HS-5 (cell line): ENCODE results near the gene ACSF3.

Experiments
- DNase-seq: peaks from one replicate; pipeline ENCODE4 v3.0.0-alpha.2; 2012; ENCODE audit warnings: low read depth

The ACSF3 gene

DNA sequence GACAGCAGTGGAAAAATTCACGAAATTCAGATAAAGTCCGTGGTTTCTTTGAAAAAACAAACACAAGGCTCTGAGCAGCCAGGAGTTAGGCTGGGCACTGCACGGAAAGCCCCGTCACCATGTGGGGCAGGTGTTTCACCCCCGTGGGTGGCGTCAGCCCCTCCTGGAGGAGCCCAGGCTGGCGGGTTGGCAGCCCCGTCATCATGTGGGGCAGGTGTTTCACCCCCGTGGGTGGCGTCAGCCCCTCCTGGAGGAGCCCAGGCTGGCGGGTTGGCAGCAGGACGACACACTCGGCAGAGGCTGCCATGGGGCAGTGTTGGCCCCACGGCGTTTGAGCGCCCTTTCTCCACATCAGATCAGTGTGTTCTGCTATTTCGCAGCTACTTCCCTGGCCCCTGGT lies 38.1 kb downstream of the ACSF3 start:
- DNase-seq, result no peak

DNA sequence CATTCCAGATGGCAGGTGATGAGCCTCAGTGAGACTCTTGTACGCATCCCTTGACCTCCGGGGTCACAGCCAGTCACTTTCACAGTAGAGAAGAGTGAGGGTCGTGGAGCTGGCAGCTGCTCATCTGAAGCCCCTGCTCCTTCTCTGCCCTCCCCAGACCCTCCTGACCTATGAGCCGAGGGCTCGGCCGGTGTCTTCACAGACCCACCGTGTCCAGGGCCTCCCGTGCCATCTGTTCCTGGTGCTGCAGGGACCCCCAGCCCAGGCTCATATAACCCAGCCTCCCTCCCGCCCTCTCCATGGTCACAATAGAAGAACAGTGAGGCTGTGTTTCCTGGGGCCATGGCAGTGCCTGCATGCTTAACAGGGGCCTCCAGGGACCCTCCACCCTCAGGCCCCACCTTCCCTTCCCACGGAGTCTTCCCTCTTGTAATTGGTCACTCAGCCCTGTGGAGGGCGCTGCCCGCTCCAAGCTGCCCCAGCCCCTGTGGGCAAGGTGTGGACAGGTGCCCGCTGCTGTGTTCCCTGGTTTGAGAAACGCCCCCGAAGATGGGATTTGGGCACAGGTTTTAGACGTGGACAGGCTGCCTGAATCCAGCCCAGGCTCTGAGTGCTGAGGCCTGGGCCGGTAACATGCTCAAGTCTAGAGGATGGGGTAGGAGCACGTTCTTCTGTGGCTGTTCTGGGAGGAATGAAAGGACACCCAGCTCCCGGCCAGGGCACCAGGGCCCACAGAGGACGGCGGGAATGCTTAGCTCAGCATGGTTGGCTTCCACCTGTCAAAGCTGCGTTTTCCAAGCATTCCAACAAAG lies 38.7 kb downstream of the ACSF3 start:
- no peak for DNase-seq

DNA sequence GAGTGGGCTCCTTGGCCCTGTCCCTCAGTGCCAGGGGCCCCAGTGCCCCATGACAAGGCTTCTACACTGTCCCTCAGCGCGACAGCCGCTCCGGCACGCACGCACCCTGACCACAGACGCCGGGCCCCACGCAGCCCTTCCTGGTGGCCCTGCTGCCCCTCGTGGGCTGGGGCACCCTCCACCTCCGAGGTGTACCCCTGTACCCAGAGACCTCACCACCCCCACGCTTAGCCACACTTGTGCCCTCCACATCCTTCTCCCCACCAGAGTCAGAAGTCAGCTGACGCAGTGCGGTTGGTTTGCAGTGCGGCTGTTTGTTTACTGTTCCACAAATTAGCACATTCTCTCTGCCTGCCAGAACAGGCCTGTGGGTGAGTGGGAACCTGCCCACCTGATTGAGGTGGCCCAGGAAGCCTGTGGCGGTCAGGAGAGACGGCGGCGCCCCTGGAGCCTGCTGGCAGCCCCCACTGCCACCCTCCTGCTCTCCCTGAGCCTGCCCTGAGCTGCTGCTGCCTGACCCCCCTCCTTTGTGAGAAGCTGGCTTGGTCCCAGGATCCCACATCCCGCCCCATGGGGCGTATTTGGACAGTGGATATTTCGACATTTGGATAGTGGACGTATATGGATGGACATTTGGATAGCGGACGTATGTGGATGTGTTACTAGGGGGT lies 39.9 kb downstream of the ACSF3 start:
- no peak for DNase-seq

DNA sequence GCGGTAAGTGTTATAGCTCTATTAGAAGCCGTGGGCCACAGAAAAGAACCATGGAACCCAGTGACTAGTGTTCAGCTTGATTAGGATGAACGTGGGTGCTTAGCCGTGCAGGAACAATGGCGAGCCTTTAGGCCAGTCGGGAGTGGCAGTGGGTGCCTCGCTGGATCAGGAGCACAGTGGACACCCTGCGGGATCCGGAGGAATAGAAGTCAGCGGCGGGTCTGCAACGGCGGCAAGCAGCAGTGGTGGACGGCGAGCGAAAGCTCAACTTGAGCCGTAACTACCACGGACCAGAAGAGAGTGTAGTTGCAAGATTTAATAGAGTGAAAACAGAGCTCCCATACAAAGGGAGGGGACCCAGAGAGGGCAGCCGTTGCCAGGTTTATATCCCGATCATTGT lies 40.6 kb downstream of the ACSF3 start:
- DNase-seq, result no peak

DNA sequence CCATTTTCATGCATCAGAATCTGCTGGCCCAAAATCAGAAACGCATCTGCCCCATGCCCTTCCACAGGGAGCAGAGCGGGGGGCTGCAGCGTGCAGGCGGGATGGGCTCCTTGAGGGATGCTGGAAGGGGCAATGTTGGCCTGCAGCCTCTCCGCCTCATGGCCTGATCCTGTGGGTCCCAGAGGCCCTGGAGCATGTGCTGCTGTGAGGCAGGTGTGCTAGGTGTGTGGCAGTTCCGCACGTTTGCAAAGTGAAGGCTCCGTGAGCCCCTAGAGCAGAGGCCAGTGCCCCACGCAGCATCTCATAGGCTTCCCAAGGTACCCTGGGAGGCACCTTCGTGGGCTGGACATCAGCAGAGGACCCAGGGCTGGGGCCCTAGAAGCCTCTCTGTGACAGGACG lies 41.5 kb downstream of the ACSF3 start:
- no peak for DNase-seq

DNA sequence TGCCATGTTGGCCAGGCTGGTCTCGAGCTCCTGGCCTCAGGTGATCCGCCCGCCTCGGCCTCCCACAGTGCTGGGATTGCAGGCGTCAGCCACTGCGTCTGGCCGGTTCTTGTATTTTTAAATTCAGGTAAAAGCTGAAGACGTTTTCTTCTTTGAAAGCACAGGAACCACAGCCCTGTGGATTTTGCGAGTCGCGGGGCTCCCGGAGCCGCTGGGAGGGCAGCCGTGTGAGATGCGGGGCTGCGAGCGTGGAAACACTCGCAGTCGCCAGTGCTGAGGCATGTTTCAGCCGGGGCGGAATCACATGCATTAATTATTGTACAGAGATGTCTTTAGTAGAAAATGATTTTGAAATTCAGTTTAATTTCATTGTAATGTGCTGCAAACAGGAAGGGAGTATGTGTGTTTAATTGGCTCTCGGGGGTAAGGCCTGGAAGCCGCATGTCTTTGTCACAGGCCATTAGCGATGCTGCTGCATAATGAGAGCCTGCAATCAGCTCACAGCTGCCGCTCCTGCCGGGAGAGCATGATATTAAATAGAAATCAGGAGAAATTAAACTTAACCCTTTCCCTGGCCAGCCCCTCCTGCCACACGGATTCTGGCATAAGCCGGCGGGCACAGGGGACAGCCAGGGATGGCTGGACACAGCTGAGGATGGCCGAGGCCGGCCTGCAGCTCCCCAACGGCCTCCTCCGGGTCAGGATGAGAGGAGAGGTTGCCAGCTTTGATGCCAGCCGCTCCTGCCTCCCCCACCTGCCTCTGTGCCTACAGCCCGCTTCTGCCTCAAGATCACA lies 42.5 kb downstream of the ACSF3 start:
- no peak for DNase-seq

DNA sequence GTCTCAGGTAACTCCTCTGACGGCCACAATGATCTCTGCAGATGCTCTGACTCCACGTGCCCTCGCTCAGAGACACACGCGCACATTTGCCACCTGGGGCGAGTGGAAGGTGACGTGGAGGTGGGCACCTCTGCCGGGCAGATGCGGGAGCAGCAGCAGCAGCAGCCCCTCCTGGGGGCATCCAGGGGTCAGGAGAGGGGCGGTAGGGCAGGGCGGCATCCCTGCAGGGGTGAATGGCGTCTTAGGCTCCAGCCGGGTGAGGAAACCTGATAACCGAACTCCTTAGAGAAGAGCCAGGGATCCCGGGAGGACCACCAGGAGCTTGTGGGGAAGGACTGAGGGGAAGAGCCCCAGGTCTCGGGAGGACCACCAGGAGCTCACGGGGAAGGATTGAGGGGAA lies 43.3 kb downstream of the ACSF3 start:
- no peak for DNase-seq

DNA sequence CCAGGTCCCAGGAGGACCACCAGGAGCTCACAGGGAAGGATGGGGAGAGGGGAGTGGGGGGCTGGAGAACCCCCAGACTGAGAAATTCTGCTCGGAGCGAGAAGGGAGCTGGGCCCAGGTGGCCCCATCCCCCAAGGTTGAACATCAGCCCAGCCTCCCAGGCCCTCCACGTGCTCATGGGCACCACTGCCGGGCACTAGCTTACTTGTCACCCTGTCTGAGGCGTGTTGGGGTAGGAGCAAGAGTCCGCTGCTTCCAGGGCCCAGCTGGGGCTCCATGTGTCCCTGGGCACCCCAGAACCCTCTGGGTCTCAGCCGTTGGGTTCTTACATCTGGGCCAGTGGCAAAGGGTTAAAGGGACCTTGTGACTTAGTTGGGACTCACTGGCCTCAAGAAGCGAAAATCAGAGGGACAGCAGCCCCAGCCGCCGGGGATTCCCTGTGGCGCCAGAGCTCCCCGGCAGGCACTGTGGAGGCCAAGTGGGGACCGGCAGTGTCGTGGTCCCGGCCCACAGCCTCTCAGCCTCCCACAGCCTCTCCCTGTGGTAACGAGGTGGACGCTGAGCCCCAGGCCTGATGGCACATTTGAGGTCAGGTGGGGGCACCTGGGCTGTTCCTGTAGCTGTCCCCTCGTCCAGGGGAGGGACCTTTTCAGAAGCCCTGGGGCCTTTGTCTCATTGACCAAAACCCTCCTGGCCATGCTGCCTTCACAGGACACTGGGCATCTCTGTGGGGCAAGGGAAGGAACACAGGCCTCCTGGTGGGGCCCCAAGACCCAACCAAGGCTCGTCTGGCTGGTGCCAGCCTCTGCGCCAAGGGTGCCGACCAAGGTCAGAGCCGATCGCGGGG lies 44.2 kb downstream of the ACSF3 start:
- DNase-seq, result no peak

DNA sequence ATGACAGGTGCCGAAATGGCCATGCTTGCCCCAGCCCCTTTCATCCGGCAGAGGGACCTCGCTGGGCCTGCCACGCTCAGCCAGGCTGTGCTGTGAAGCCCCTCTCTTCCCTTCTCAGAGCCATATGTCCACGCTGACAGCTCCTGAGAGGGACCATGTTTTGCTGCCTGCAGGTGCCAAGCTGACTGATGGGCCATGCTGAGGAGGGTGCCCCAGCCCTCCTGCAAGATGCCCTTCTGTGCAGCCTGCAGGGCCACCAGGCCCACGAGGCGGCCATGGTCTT lies 44.8 kb downstream of the ACSF3 start:
- DNase-seq, result no peak

DNA sequence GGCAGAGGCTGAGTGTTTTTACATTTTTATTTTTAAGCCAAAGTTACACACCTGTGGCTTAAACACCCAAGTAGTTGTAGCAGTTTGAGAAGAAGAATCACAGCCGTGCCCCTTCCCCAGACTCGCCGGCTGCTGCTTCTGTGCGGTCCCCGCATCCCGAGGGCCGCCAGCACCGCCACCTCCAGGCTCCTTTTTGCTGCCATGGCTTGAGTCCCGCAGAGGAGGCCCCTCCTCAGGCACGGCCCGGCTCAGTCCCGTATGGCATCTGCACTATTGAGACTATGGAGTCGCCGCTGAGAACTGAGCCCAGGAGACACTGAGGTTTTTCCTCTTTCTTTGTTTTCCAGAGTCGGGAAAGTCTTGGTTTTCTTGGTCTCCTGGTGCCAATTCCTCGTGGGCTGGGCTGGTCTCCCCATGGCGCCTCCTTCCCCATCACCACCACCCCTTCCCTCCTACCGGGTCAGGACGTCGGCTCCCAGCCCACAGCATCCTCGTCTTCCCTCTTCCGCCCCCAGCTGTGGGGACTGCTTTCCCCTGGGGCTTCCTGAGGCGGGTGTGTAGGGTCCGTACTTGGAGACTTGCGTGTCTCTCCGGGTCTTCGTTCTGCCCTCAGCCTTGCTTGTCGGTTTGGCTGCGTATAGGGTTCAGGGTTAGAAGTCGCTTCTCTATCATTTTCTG lies 45.3 kb downstream of the ACSF3 start:
- no peak for DNase-seq

DNA sequence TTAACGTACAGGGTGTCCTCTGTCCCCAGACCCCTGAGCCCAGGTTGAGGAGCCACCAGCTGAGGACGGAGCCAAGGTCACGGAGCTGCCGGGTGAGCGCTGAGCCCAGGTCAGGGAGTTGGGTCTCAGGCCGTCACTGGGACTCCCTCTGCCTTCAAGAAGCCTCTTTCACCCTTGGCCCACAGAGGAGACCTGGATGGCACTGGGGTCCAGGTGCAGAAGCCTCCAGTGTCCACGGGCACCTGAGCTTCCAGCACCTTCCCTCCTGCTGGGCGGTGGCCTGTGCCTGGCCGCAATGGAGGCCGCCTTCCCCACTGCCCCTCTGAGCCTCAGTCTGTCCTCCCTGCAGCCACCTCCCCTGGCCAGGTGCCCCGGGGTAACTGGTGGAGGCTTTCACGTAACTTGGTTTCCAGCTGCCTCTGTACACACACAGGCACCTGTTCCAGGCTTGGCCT lies 46.3 kb downstream of the ACSF3 start:
- no peak for DNase-seq

DNA sequence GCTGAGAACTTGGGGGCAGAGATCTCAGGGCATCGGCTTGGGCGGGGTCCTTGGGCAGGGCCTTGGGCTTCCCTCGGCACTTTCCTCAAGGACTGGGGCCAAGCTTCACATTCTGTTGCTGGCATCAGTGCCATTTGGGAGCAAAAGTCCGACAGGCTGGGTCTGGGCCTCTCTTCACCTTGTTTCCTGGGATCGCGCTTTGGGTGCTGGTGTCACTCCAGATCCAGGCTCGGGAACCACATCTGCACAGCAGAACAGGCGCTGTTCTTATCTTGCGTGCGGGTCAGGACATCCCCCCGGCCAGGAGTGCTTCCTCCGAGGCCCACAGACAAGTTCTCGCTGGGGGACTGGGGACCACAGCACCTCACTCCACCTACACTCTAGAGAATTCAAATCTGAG lies 46.7 kb downstream of the ACSF3 start:
- no peak for DNase-seq

DNA sequence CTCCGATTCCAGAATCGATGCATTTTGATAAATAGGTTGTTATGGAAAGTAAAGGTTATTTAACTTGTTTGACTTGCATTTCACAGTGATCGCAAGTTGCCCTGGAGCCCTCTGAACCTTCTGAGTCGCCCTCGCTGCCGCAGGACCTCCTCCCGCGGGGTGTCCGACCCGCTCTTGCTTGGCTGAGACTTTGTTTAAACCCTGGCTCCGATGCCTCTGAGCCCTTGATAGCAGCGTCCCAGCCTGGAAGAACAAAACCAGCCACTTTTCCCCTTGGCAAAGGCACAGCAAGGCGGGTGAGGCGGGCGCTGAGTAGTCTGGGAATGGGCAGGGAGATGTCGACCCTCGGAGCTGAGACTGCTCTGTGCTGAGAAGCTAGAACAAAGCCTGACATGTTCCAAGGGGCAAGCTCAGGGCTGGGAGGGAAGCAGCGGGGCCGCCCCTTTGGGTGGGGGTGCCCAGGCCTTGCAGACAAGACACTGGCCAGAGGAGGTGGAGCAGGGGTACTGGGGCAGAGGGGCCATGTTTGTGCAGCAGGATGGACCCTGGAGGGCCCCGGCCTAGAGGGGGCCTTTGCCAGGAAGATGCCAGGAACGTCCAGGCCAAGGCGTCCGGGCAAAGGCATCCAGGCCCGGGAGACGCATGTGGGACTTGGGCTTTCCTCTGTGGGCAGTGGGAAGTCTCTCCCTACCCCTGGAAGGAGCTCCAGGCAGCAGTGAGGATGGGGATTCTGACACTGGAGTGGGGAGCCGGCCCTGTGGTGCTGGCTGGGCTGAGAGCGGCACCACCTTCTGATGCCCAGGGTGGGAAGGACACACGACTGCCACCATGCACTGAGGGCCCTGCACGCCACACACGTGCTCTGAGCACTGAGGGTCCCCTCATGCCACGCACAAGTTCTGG lies 47.6 kb downstream of the ACSF3 start:
- DNase-seq, result no peak

DNA sequence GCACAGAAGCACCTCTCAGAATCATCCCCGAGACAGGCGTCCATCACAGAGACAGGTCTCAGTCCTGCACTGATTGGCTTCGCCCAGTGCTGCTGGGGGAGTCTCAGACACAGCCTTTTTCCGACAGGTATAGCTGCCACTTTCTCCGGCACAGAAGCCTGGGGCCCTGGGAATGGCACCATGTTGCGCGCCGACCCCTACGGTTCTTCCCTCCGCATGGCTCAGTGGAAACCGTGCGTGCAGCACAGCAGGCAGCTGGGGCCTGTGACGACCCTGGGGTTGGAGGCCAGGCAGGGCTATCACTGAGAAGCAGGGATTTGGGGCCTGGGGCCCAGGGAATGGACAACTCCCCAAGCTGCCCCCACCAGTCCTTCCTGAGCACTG lies 48.2 kb downstream of the ACSF3 start:
- DNase-seq, result no peak

DNA sequence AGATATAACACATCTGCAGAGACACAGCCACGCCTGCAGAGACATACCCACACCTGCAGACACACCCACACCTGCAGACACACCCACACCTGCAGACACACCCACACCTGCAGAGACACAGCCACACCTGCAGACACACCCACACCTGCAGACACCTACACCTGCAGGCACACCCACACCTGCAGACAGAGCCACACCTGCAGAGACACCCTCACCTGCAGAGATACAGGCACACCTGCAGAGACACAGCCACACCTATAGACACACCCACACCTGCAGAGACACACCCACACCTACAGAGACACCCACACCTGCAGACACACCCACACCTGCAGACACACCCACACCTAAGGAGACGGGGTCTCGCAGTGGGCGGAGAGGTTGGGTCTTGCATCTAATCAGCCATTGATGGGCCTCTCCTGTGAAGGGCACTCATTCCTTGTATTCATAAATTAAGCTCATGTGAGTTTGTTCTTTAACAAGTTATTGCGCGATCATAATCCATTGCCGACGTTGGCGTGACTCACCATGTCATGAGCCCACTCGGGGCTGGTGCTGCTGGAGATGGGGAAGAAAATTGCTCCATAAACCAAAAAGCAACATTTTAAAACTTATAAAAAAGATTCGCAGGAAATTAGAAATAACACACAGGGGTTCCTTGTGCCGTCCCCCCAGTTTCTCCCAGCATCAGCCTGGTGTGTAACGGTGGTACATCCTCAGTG lies 49.0 kb downstream of the ACSF3 start:
- no peak for DNase-seq

DNA sequence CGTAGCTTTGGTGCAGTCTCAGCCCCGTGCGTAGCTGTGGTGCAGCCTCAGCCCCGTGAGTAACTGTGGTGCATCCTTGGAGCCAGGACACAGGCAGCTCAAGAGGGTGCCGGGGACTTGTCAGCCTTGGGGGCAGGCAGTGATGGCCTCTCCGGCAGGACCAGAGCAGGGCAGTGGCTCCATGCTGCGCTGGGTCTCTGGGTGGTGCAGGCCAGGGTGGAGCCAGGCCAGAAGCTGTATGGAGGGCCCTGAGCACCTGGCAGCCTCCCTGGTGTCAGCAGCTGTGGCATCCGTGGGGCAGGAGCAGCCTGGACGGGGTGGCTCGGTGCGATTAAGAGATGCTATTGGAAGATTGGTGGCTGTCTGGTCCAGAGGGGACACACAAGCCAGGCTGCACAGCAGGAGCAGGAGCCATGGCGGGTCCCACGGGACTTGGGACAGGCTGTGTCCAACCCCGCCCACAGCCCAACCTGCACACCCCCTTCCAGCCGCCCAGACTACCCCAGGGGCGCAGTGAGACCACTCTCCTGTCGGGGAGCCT lies 49.6 kb downstream of the ACSF3 start:
- no peak for DNase-seq

DNA sequence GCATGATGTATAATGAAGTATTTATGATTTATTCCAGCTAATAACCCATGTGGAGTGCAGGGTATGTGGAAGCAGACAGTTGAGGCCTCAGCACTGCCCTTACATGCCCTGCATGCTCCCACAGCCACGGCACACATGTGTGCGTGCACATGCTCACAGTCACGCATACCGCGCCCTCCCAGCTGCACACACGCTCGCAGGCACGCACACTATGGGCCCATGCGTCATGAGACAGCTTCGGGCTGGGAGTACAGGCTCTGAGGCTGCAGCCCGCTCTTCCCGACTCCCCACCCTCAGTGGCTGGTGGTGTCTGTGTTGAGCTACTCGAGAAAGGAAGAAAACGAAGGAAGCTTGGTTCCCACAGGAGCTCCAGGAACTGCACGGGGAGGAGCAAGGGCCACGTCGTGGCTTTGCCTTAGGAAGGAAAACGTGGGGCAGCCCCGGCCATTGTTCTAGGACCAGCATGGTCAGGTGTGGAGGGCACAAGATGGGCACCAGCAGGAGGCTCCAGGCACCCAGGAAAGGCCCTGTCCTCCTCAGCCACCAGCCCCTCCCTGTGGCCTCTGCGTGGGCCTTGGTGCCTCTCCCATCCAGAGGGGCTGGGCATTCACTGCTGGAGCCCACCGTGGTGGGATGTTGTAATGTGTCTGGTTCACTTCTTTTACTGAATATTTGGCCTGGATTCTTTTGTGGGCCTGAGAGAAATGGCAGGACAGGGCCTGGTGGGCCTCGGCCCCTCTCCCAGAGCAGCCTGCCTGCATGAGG lies 50.4 kb downstream of the ACSF3 start:
- DNase-seq, result no peak

DNA sequence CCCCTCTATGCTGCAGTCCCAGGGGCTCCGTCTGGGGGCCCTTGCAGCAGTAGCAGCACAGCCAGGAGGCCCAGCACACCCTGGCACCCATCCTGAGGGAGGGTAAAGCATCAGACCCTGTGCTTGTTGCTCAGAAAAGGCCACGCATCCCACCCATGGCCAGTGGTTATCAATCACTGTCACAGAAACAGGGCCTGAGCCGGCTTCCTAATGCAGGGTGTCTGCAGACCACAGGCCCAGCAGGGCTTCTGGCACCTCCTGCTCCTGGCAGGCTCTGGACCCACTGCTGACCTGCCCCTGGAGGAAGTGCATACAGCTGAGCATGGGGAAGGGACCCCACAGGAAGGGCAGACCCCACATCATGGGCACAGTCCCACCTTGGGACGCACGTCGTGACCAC lies 51.0 kb downstream of the ACSF3 start:
- DNase-seq, result no peak
